HG02943 (cell line): Measurements from ENCODE around the gene PARP14.
"Not testable (repeated sequence)": the region's sequence is repeated elsewhere in the genome, so short reads cannot be mapped to it uniquely, and the experiment has no call there.

Experiments
- ATAC-seq: cut with Tn5 transposase; IDR thresholded peaks from one replicate; pipeline ENCODE4 v1.9.1; 2021; ENCODE audit warnings: mild to moderate bottlenecking, low read depth, moderate library complexity; ENCODE audit not compliant: unreplicated experiment

Gene PARP14, protein sequence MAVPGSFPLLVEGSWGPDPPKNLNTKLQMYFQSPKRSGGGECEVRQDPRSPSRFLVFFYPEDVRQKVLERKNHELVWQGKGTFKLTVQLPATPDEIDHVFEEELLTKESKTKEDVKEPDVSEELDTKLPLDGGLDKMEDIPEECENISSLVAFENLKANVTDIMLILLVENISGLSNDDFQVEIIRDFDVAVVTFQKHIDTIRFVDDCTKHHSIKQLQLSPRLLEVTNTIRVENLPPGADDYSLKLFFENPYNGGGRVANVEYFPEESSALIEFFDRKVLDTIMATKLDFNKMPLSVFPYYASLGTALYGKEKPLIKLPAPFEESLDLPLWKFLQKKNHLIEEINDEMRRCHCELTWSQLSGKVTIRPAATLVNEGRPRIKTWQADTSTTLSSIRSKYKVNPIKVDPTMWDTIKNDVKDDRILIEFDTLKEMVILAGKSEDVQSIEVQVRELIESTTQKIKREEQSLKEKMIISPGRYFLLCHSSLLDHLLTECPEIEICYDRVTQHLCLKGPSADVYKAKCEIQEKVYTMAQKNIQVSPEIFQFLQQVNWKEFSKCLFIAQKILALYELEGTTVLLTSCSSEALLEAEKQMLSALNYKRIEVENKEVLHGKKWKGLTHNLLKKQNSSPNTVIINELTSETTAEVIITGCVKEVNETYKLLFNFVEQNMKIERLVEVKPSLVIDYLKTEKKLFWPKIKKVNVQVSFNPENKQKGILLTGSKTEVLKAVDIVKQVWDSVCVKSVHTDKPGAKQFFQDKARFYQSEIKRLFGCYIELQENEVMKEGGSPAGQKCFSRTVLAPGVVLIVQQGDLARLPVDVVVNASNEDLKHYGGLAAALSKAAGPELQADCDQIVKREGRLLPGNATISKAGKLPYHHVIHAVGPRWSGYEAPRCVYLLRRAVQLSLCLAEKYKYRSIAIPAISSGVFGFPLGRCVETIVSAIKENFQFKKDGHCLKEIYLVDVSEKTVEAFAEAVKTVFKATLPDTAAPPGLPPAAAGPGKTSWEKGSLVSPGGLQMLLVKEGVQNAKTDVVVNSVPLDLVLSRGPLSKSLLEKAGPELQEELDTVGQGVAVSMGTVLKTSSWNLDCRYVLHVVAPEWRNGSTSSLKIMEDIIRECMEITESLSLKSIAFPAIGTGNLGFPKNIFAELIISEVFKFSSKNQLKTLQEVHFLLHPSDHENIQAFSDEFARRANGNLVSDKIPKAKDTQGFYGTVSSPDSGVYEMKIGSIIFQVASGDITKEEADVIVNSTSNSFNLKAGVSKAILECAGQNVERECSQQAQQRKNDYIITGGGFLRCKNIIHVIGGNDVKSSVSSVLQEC (N-terminal part only)

DNA sequence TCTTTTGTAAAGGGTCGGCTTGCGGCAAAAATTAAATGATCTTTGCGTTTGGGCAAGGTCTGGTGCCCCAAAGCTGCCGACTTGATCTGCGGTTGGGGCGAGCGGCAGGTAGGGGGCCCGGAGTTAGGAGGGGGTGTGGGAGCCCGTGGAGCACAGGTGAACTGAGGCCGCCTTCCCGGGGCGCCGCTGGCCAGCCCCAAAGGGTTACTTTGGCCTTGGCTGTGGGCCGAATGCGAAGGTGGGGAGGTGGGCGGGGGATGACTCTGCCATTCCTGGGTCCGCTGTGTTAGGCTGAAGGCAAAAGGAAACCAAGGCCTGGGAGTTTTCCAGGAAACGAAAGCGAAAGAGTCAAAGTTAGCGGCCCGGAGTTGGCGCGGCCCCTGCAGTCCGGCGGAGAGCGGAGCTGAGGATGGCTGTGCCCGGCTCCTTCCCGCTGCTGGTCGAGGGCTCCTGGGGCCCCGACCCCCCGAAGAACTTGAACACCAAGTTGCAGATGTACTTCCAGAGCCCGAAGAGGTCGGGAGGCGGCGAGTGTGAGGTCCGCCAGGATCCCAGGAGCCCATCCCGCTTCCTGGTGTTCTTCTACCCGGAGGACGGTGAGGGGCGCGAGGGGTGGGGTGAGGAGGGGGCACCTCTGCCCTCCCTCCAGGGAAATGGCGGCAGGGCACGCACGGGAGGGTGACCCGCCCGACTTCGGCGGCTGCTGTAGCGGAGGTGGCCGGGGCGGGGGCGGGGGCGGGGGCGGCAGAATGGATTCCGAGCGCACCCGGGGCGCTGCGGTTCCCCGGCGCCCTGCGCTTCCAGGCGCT lies at the start of gene PARP14:
PARP14 (plus strand) TSS at position 365 of the 809 bp plus-strand sequence; CDS start at position 410, 45 bp downstream.
- peak; percentile 46 for ATAC-seq

GRCh38 chr3:122635789-122636188 lies 44.9 kb upstream of the PARP14 start:
- no peak for ATAC-seq

DNA sequence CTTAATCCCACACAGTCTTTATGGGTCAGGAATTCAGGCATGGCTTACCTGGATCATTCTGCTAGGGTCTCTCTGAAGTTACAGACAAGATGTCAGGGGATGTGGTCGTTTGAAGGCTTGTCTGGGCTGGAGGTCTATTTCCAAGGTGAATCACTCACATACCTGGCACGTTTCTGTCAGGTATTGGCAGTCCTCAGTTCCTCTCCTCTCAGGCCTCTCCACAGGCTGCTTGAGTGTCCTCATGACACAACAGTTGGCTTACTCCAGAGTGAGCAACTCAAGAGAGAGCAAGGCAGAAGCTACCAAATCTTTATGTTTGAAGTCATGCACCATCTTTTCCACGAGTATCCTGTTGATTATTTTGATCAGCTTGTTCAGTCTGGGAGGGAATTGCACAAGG lies 43.9 kb upstream of the PARP14 start:
- no peak for ATAC-seq

- ATAC-seq = no peak
Observed at GRCh38 chr3:122640437-122640999, 40.1 kb upstream of the PARP14 start.

- ATAC-seq = no peak
Observed at GRCh38 chr3:122642935-122643334, 37.7 kb upstream of the PARP14 start.

GRCh38 chr3:122646146-122646988 lies 34.3 kb upstream of the PARP14 start:
- ATAC-seq = no peak

- not testable (repeated sequence) for ATAC-seq
Observed at GRCh38 chr3:122651233-122651907, 29.3 kb upstream of the PARP14 start.

- ATAC-seq = not testable (repeated sequence)
Observed at GRCh38 chr3:122651962-122652361, 28.7 kb upstream of the PARP14 start.

- ATAC-seq = not testable (repeated sequence)
Observed at GRCh38 chr3:122658336-122658735, 22.3 kb upstream of the PARP14 start.

DNA sequence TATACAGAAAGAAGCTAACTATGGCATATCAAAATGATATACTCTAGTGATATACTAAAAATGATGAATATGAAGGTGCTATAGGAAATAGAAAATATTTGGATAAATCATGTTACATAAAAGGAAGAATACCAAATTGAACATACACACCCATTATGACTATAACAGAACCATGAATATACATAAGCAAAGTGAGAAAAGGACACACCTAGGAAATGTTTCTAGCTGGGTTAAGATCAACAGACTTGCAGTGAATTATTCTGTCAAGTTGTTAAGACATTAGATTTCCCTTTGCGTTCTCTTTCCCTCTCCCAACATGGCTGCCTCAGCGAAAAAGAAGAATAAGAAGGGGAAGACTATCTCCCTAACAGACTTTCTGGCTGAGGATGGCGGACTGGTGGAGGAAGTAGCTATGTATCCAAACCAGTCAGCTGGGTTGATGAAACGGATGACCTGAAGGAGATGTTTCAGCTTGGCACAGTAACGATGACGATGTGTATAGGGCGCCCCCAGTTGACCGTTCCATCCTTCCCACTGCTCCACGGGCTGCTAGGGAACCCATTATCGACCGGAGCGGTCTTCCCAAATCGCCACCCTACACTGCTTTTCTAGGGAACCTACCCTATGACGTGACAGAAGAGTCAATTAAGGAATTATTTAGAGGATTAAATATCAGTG lies 20.2 kb upstream of the PARP14 start:
- no peak for ATAC-seq

DNA sequence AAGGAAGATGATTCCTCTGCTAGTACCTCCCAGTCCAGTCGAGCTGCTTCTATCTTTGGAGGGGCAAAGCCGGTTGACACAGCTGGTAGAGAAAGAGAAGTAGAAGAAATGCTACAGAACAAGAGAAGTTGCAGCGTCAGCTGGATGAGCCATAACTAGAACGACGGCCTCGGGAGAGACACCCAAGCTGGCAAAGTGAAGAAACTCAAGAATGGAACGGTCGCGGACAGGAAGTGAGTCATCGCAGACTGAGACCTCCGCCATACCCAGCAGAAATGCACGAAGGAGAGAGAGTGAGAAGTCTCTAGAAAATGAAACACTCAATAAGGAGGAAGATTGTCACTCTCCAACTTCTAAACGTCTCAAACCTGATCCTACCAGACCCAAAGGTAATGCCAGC lies 19.0 kb upstream of the PARP14 start:
- no peak for ATAC-seq

DNA sequence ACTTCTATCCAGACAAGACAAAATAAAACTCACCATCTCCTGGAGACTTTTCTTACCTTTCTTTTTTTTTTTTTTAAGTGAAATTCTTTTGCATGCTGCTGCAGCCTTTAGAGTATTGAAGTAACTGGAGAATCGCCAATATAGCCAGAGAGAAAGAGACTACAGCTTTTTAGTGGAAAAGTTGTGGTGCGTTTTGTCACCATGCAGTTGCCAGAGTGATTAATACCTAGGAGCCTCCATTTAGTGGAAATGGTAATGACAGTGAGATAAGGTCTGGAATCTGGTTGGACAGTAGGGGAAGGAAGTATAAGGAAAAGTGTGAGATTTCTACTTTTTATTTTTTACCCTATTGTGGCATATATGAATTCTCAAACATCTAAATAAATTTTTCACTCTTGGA lies 18.1 kb upstream of the PARP14 start:
- no peak for ATAC-seq

DNA sequence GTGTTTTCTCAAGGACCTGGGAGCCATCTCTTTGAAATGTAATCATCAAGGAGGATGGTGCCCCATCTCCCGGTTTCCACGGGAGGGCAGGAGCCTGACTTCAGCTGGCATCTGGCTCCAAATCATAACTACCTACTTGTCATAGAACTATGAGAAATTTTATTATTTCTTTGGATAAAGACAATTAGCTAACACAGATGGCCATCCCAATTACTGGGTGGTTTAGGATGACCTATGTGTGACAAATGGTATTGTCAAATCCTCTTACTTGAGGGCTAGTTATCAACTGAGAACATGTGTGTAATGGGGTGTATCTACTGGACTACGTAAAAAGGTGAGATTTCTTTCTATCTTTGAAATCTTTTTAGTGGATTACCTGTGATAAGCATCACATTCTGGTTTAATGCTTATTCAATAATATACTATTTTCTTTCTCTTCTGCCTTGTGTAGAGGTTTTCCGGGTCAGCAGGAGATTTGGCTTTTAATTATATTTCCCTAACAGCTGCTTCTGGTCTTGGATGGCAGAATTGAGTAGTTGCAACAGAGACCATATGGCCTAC lies 15.3 kb upstream of the PARP14 start:
- ATAC-seq = no peak

DNA sequence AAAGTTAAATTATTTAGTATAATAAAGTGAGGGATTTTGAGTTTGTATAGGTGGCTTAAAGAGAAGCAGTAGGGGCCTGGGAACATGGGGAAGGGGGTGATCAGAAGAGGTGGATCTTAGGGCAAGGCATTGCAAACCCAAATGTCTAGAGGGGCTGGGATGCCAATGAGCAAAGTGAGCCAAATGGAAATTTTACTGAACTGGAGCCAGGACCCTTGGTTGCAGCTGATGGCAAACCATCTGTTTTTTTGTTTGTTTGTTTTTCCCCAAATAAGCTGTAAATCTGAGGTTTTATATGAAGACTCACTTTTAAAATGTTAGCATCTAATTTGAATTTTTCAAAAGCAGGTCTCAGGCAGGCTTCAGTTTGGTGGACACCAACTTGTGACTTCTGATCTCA lies 14.8 kb upstream of the PARP14 start:
- ATAC-seq = no peak

DNA sequence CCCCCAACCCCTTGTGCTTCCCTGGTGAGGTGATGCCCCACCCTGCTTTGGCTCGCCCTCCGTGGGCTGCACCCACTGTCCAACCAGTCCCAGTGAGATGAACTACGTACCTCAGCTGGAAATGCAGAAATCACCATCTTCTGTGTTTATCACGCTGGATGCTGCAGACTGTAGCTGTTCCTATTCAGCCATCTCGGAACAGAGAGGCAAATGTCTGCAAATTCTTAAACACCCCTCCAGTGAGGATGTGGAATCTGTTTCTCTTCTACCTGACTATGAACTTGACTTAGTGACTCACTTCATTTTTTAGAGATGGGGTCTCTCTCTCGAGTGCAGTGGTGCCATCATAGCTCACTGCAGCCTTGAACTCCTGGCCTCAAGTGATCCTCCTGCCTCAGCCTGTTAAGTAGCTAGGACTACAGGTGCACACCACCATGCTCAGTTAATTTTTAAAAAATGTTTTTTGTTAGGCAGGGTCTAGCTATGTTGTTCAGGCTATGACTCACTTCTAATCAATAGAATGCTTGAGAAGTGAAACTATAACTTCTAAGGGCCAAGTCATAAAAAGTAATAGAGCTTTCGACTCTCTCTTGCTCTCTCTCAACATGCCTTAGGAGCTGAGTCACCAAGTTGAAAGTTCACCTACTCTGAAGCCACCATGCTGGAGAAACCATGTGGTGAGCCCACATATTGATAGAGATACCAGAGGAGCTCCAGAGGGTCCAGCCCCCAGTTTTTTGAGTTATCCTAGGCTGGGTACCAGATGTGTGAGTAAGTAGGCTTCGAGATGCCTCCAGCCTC lies 11.5 kb upstream of the PARP14 start:
- peak; percentile 90 for ATAC-seq

DNA sequence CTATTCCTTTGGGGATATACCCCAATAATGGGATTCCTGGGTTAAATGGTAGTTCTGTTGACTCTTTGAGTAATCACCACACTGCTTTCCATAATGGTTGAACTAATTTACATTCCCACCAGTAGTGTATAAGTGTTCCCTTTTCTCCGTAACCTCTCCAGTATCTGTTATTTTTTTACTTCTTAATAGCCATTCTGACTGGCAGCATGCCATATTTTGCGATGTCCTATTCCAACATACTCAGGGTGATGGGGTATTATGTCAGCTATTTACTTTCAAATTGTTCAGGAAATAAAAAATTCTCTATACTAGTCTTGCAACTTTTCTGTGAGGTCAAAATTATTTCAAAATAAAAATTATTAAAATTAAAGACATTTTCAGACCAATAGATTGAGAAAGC lies 9.1 kb upstream of the PARP14 start:
- no peak for ATAC-seq
